ENCODE data around the gene TRPM5.

The TRPM5 gene

GRCh38 chr11:2470495-2470894 lies 26.2 kb upstream of the TRPM5 start:
- DNase-seq (ENCODE audit: low read depth in 1 of 2, low spot score in 1 of 2): no peak

- DNase-seq (ENCODE audit: low read depth in 1 of 2, low spot score in 1 of 2): no peak
These were observed 24.3 kb upstream of the TRPM5 start for GRCh38 chr11:2468363-2469235.

GRCh38 chr11:2467695-2468055 lies 23.4 kb upstream of the TRPM5 start:
- DNase-seq (ENCODE audit: low read depth in 1 of 2, low spot score in 1 of 2): no peak

GRCh38 chr11:2466869-2467694 lies 22.8 kb upstream of the TRPM5 start:
- peak in 1 of 2 donors; percentile 36 for DNase-seq (ENCODE audit: low read depth in 1 of 2, low spot score in 1 of 2)

GRCh38 chr11:2466069-2466801 lies 21.9 kb upstream of the TRPM5 start:
- DNase-seq (ENCODE audit: low read depth in 1 of 2, low spot score in 1 of 2): no peak

GRCh38 chr11:2465202-2466068 lies 21.1 kb upstream of the TRPM5 start:
- DNase-seq (ENCODE audit: low read depth in 1 of 2, low spot score in 1 of 2): no peak

GRCh38 chr11:2464451-2465165 lies 20.3 kb upstream of the TRPM5 start:
- DNase-seq (ENCODE audit: low read depth in 1 of 2, low spot score in 1 of 2): no peak

- no peak for DNase-seq (ENCODE audit: low read depth in 1 of 2, low spot score in 1 of 2)
These were observed 19.5 kb upstream of the TRPM5 start for GRCh38 chr11:2463766-2464277.

GRCh38 chr11:2462986-2463765 lies 18.9 kb upstream of the TRPM5 start:
- no peak for DNase-seq (ENCODE audit: low read depth in 1 of 2, low spot score in 1 of 2)

- DNase-seq (ENCODE audit: low read depth in 1 of 2, low spot score in 1 of 2): no peak
These were observed 18.2 kb upstream of the TRPM5 start for GRCh38 chr11:2462543-2462985.

- DNase-seq (ENCODE audit: low read depth in 1 of 2, low spot score in 1 of 2): no peak
These were observed 17.7 kb upstream of the TRPM5 start for GRCh38 chr11:2461956-2462542.

- DNase-seq (ENCODE audit: low read depth in 1 of 2, low spot score in 1 of 2): no peak
These were observed 17.1 kb upstream of the TRPM5 start for GRCh38 chr11:2461253-2461955.

- no peak for DNase-seq (ENCODE audit: low read depth in 1 of 2, low spot score in 1 of 2)
These were observed 16.4 kb upstream of the TRPM5 start for GRCh38 chr11:2460540-2461252.

- no peak for DNase-seq (ENCODE audit: low read depth in 1 of 2, low spot score in 1 of 2)
These were observed 15.7 kb upstream of the TRPM5 start for GRCh38 chr11:2459796-2460531.

GRCh38 chr11:2459016-2459725 lies 14.9 kb upstream of the TRPM5 start:
- DNase-seq (ENCODE audit: low read depth in 1 of 2, low spot score in 1 of 2): no peak

- DNase-seq (ENCODE audit: low read depth in 1 of 2, low spot score in 1 of 2): no peak
These were observed 14.0 kb upstream of the TRPM5 start for GRCh38 chr11:2458321-2458720.
